Uterus (tissue), 4 donors: ENCODE measurements around the gene CDH8. TPM values are rescaled to one million over a fixed set of nuclear protein-coding genes. Genes with fewer than 3 reads are reported as not detected.

Experiments used
- DNase-seq, 2 donors: peaks; one replicate each; pipeline ENCODE4 v3.0.0-alpha.2; 2019 to 2020
- H3K27ac ChIP-seq, 2 donors: fragments of 200-600 bp; sonication (generic); 1 replicate in 1 of 2; 2 replicates in 1 of 2; pipeline ENCODE4 v1.5.1; 2016 to 2018
- H3K27me3 ChIP-seq, 2 donors: fragments of 200-600 bp; sonication (generic); one replicate each; pipeline ENCODE4 v1.5.1; 2018 to 2019; ENCODE audit warnings: control low read depth in 1 of 2
- H3K36me3 ChIP-seq, 2 donors: fragments of 200-600 bp; sonication (generic); one replicate each; pipeline ENCODE4 v1.5.1; 2019; ENCODE audit warnings: control low read depth in 1 of 2
- H3K4me1 ChIP-seq, 2 donors: fragments of 200-600 bp; sonication (generic); one replicate each; pipeline ENCODE4 v1.5.1; 2018 to 2019; ENCODE audit warnings: control low read depth in 1 of 2
- H3K4me3 ChIP-seq, 2 donors: fragments of 200-600 bp; sonication (generic); 1 replicate in 1 of 2; 2 replicates in 1 of 2; pipeline ENCODE4 v1.5.1; 2018 to 2019; ENCODE audit warnings: mild to moderate bottlenecking in 1 of 2
- H3K9me3 ChIP-seq, 2 donors: fragments of 200-600 bp; sonication (generic); one replicate each; pipeline ENCODE4 v1.5.1; 2019; ENCODE audit warnings: control low read depth in 1 of 2
- CTCF ChIP-seq, 4 experiments: fragments of 200-600 bp in 2 of 4; fragments of 450-650 bp in 2 of 4; sonication (generic) in 2 of 4; IDR thresholded peaks; one replicate each; pipeline ENCODE4 v1.5.1; 2016 to 2019; ENCODE audit warnings: antibody characterized with exemption in 4 of 4, mild to moderate bottlenecking in 2 of 4, moderate library complexity in 1 of 4
- POLR2A ChIP-seq, 2 donors: fragments of 450-650 bp; IDR thresholded peaks; one replicate each; pipeline ENCODE4 v1.6.1; 2016; ENCODE audit warnings: antibody characterized with exemption in 2 of 2, mild to moderate bottlenecking in 1 of 2, moderate library complexity in 1 of 2
- intact Hi-C: fragments of 100-400 bp; cut with DNase I; formaldehyde crosslinking; loops from one replicate; pipeline ENCODE4 v1.15.1; 2023; ENCODE audit warnings: low total_unique reads
- total RNA-seq, 4 donors: library from RNA; depleted of rRNA in 3 of 4; stranded (reverse); fragments of >200 nt in 3 of 4; gene quantifications; one replicate each; pipeline versions ENCODE4 v1.1.0 to v1.2.4, GENCODE V29; 2014 to 2023
- donor health status: DM: yes; HTN: yes; CAD: no.

CDH8 gene
- total RNA-seq, 4 donors from 2014 or later = 2.0 to 6.0 TPM; not detected in 2

GRCh38 chr16:61998460-61998859 is 37.8 kb downstream of the CDH8 start:
- no peak for TF ChIP-seq CTCF (IDR thresholded peaks at IDR 0.05)
- no peak for TF ChIP-seq POLR2A (IDR thresholded peaks at IDR 0.05)
- Histone ChIP-seq H3K27ac (no peak overlapping the region), H3K4me3 (no peak overlapping the region), H3K4me1 (no peaks in the 10 kb centered on the region), H3K9me3 (no peaks in the 10 kb centered on the region), H3K27me3 (no peaks in the 10 kb centered on the region), H3K36me3 (no peaks in the 10 kb centered on the region)
- no peak for DNase-seq
- intact Hi-C loops = no loop called here

GRCh38 chr16:61993108-61993507 is 43.1 kb downstream of the CDH8 start:
- no peaks in the 10 kb centered on the region for H3K36me3 ChIP-seq
- no peak overlapping the region for H3K27ac ChIP-seq
- intact Hi-C loops = no loop called here
- no peaks in the 10 kb centered on the region for H3K9me3 ChIP-seq
- TF ChIP-seq CTCF (IDR thresholded peaks at IDR 0.05) (no peak), POLR2A (IDR thresholded peaks at IDR 0.05) (no peak)
- H3K4me3 ChIP-seq = no peak overlapping the region
- no peak for DNase-seq
- no peaks in the 10 kb centered on the region for H3K4me1 ChIP-seq
- no peaks in the 10 kb centered on the region for H3K27me3 ChIP-seq

GRCh38 chr16:61987474-61988012 is 48.7 kb downstream of the CDH8 start:
- H3K4me3 ChIP-seq = no peak overlapping the region
- no peak for DNase-seq
- H3K27me3 ChIP-seq = no peaks in the 10 kb centered on the region
- H3K36me3 ChIP-seq = no peaks in the 10 kb centered on the region
- TF ChIP-seq POLR2A (IDR thresholded peaks at IDR 0.05) = no peak
- TF ChIP-seq CTCF (IDR thresholded peaks at IDR 0.05) = no peak
- no peaks in the 10 kb centered on the region for H3K9me3 ChIP-seq
- H3K4me1 ChIP-seq = no peaks in the 10 kb centered on the region
- intact Hi-C loops = no loop called here
- H3K27ac ChIP-seq = no peak overlapping the region

GRCh38 chr16:61969077-61969382 is 67.2 kb downstream of the CDH8 start:
- Histone ChIP-seq H3K4me3 (no peak overlapping the region), H3K9me3 (no peaks in the 10 kb centered on the region)

More at GRCh38 chr16:61969077-61969382, 67.2 kb downstream of the CDH8 start:
- no peak overlapping the region for H3K27ac ChIP-seq
- no peaks in the 10 kb centered on the region for H3K36me3 ChIP-seq
- DNase-seq = no peak
- no peaks in the 10 kb centered on the region for H3K4me1 ChIP-seq
- no peaks in the 10 kb centered on the region for H3K27me3 ChIP-seq
- TF ChIP-seq CTCF (IDR thresholded peaks at IDR 0.05) (no peak), POLR2A (IDR thresholded peaks at IDR 0.05) (no peak)
- intact Hi-C loops = no loop called here
